ENCODE results near the gene CASP10. TPM values are rescaled to one million over a fixed set of nuclear protein-coding genes. Genes with fewer than 3 reads are reported as not detected.
A peak's percentile ranks its signal among the peaks of the same experiment; 100 is the strongest.

Gene CASP10
- total and polyA plus RNA-seq, 4 donors, result 8.9 to 74.4 (median 16.7) TPM

GRCh38 chr2:201139836-201140604 lies 42.9 kb upstream of the CASP10 start:
- no peak overlapping the region for H3K4me3 ChIP-seq
- peaks cover 28 to 47% (median 37%) of the 10 kb centered on the region in 4 donors for H3K36me3 ChIP-seq (ENCODE audit: control insufficient read depth in 4 of 4, insufficient read depth in 4 of 4, low read length in 4 of 4)
- peak overlapping the region in 1 of 2 donors; percentile 79 for H3K27ac ChIP-seq (ENCODE audit: low read depth in 1 of 2, low read length in 1 of 2)
- 65 to 86% methylated on average over 34 of the region's 34 CpGs for WGBS, 2 donors
- H3K27me3 ChIP-seq (ENCODE audit: control insufficient read depth in 3 of 3, insufficient read depth in 3 of 3, low read length in 2 of 3), result no peaks in the 10 kb centered on the region
- no peak for TF ChIP-seq CTCF (IDR thresholded peaks at IDR 0.05; ENCODE audit: control extremely low read depth, extremely low read depth)
- H3K9ac ChIP-seq (ENCODE audit: insufficient read depth in 1 of 2, low read length in 2 of 2), result no peak overlapping the region
- peaks cover 0 to 14% (median 0%) of the 10 kb centered on the region in 5 donors for H3K4me1 ChIP-seq (ENCODE audit: control insufficient read depth in 5 of 5, insufficient read depth in 5 of 5, low read length in 5 of 5)
- DNase-seq, result no peak
- ATAC-seq (ENCODE audit: insufficient read depth, low FRiP score), result no peak
- no peaks in the 10 kb centered on the region for H3K9me3 ChIP-seq (ENCODE audit: control insufficient read depth in 4 of 4, insufficient read depth in 3 of 4, low read length in 3 of 4)

GRCh38 chr2:201144101-201145051 lies 38.6 kb upstream of the CASP10 start:
- Histone ChIP-seq H3K9ac (ENCODE audit: insufficient read depth in 1 of 2, low read length in 2 of 2) (no peak overlapping the region), H3K27me3 (ENCODE audit: control insufficient read depth in 3 of 3, insufficient read depth in 3 of 3, low read length in 2 of 3) (no peaks in the 10 kb centered on the region), H3K9me3 (ENCODE audit: control insufficient read depth in 4 of 4, insufficient read depth in 3 of 4, low read length in 3 of 4) (no peaks in the 10 kb centered on the region), H3K36me3 (ENCODE audit: control insufficient read depth in 4 of 4, insufficient read depth in 4 of 4, low read length in 4 of 4) (peaks cover 5 to 26% (median 17%) of the 10 kb centered on the region in 4 donors), H3K27ac (ENCODE audit: low read depth in 1 of 2, low read length in 1 of 2) (peak overlapping the region in 1 of 2 donors; percentile 21), H3K4me1 (ENCODE audit: control insufficient read depth in 5 of 5, insufficient read depth in 5 of 5, low read length in 5 of 5) (peaks cover 0 to 12% (median 0%) of the 10 kb centered on the region in 5 donors), H3K4me3 (no peak overlapping the region)
- DNase-seq, result no peak
- WGBS, 2 donors, result 90 to 91% methylated on average over 5 of the region's 5 CpGs
- ATAC-seq (ENCODE audit: insufficient read depth, low FRiP score), result no peak
- TF ChIP-seq CTCF (IDR thresholded peaks at IDR 0.05; ENCODE audit: control extremely low read depth, extremely low read depth), result no peak

- Histone ChIP-seq H3K36me3 (ENCODE audit: control insufficient read depth in 4 of 4, insufficient read depth in 4 of 4, low read length in 4 of 4) (peaks cover 17 to 38% (median 28%) of the 10 kb centered on the region in 4 donors), H3K27me3 (ENCODE audit: control insufficient read depth in 3 of 3, insufficient read depth in 3 of 3, low read length in 2 of 3) (no peaks in the 10 kb centered on the region), H3K9ac (ENCODE audit: insufficient read depth in 1 of 2, low read length in 2 of 2) (no peak overlapping the region), H3K4me3 (no peak overlapping the region), H3K4me1 (ENCODE audit: control insufficient read depth in 5 of 5, insufficient read depth in 5 of 5, low read length in 5 of 5) (peaks cover 0 to 38% (median 3%) of the 10 kb centered on the region in 5 donors), H3K27ac (ENCODE audit: low read depth in 1 of 2, low read length in 1 of 2) (peak overlapping the region; percentile 74 to 90), H3K9me3 (ENCODE audit: control insufficient read depth in 4 of 4, insufficient read depth in 3 of 4, low read length in 3 of 4) (no peaks in the 10 kb centered on the region)
- no peak for DNase-seq
- no peak for ATAC-seq (ENCODE audit: insufficient read depth, low FRiP score)
- no peak for TF ChIP-seq CTCF (IDR thresholded peaks at IDR 0.05; ENCODE audit: control extremely low read depth, extremely low read depth)
- WGBS, 2 donors, result 84 to 94% methylated on average over 1 of the region's 1 CpG
Observed at GRCh38 chr2:201148434-201148990, 34.4 kb upstream of the CASP10 start.
